ENCODE data around the gene TAF6.

The TAF6 gene

DNA sequence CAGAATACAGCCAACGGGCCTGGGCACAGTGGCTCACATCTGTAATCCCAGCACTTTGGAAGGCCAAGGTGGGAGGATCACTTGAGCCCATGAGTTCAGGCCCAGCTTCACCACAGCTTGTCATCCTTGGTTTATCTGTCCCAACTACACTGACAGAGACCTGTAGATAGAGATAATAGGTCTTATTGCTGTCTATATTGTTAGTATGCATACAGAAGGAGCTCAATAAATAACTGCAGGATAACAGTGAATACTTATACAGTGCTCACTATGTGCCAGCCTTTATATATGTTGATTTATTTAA lies 1.5 kb upstream of the TAF6 start:
- DNase-seq (ENCODE audit: low read depth): no peak

DNA sequence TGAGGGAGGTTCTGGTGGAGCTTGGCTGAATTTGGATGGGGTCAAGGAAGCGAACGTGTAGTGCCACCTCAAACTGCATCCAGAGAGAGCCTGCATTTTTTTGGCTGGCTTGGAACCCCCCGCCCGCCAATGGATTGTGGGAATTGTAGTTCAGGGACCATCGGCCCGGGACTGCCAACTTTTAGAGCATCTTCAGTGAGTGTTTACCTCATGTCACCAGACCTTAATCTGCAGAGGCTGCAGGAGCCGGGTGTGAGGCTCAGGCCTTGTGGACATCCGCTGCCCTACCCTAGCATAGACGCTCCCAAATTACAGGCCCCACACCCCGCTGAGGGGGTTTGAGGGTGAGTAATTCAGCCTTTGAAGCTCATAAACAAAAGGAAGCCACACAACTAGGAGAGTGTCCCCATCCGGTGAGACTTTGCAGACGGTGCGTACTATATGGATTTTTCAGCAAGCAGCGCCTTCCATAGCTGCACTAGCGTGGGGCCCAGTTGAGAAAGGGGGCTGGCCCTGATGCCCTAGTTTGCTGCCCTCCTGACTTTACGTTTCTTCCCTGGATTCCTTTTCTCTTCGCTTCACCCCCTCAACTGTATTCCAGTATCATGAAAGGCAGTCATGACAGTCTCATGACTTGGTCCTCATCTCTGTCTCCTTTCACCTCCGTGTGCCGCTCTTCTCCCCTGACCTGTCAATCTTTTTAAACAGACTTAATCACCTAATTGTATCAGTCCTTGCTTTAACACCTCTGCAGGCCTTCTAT lies 993 bp upstream of the TAF6 start:
- DNase-seq (ENCODE audit: low read depth): no peak

DNA sequence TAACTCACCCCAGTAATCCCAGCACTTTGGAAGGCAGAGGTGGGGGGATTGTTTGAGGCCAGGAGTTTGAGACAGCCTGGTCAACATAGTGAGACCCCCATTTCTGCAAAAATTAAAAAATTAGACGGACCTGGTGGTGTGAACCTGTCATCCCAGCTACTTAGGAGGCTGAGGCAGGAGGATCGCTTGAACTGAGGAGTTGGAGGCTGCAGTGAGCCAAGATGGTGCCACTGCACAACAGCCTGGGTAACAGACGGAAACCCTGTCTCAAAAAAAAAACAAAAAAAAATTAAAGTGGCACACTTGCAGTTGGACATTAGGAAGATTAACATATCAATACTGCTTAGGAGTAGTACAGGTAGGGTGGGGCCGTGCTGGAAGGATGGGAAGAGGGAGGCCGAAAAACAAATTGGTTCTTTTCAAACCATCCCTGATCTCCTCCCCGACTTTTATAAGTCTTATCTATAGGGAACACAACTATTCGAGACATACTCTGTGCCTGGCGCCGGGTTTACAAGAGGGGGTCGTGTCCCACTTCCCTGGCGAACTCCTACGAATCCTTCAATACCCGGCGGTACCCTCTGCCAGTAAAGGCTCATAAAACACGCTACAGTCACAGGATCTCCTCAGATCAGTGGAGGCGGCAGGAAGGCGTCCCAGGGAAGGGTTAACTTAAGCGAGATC lies 628 bp downstream of the TAF6 start:
- no peak for DNase-seq (ENCODE audit: low read depth)

DNA sequence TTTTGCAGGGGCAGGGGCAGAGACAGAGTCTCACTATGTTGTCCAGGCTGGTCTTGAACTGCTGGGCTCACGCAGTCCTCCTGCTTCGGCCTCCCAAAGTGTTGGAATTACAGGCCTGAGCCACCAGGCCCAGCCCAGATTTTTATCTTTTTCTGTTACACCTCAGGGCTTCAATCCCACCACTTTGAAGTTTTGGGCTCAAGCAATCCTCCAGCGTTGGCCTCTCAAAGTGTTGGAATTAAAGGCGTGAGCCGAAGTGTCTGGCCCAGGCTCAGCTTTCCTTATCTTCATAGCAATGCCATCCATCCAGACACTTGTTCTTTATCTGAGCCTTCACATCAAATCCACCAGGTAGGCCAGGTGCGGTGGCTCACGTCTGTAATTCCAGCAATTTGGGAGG lies 4.1 kb downstream of the TAF6 start:
- no peak for DNase-seq (ENCODE audit: low read depth)

DNA sequence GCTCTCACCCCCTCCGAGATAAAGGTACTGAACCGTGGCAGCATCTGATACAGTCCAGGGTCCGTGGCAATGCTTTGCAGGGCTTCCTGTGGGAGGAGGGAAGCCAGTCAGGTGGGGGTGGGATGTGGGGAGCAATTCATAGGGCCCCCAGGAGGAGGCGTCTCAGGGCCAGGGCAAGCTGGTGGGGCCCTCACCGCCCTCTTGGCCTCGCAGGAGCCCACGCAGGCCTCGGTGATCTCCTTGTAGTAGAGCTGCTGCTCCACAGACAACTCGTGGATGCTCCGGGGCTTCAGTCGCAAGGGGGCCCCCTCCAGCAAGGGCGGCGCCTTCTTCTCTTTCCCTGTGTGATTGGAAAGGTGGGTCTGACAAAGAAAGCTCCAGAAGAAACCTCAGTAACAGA lies 7.2 kb downstream of the TAF6 start:
- no peak for DNase-seq (ENCODE audit: low read depth)

DNA sequence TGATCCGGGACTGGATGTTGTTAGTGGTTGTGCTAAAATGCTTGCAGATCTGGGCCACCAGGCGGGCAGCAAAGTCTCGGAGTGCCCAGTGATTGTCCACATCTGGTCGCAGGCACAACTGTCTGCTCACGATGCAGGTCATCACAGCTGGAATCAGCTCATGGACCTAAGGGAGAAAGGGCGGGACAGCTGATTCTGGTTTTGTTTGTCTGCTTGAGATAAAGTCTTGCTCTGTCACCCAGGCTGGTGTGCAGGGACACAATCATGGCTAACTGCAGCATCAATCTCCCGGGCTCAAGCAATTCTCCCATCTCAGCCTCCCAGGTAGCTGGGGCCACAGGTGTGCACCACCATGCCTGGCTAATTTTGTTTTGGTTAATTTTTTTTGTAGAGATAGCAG lies 8.0 kb downstream of the TAF6 start:
- no peak for DNase-seq (ENCODE audit: low read depth)

DNA sequence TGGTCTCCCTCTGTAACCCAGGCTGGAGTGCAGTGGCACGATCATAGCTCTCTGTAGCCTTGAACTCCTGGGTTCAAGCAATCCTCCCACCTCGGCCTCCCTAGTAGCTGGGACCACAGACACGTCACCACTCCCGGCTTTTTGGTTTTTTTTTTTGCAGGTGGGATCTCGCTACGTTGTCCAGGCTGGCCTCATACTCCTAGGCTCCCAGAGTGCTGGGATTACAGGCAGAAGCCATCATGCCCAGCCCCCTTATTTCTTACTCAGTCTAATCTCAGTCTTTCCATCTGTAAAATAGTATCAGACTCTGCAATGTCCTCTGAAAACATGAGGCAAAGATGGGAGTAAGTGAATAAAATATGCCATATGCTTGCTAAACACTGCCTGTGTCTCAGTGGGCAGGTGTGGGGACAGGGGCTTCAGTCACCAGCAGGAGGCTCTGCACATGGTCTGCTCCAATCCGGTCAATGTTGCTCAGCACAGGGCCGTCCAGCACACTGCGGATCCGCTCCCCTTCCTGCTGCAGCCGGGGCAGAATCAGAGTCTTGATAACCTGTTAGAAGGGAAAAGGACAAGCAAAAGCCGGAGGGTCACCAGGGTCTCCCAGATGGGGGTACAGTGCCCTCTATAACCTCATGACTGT lies 9.5 kb downstream of the TAF6 start:
- no peak for DNase-seq (ENCODE audit: low read depth)

DNA sequence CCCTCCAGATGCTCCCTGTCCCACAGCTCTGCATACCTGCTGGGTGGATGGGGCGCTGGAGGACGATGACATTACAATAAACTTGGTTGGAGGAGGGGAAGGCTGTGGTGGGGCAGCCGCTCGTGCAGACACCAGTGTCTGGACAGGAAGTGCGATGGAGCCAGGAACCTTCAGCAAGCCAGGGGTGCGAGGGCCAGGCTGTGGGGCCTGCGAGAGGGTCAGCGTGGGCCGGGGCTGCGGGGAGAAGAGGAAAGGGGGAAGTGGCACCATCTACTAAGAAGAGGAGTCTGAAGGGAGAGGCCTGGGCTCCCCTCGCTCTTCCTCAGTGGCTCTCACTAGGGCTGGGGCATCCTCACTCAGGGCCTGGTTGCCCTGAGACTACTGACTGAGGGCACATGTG lies 11.3 kb downstream of the TAF6 start:
- no peak for DNase-seq (ENCODE audit: low read depth)

DNA sequence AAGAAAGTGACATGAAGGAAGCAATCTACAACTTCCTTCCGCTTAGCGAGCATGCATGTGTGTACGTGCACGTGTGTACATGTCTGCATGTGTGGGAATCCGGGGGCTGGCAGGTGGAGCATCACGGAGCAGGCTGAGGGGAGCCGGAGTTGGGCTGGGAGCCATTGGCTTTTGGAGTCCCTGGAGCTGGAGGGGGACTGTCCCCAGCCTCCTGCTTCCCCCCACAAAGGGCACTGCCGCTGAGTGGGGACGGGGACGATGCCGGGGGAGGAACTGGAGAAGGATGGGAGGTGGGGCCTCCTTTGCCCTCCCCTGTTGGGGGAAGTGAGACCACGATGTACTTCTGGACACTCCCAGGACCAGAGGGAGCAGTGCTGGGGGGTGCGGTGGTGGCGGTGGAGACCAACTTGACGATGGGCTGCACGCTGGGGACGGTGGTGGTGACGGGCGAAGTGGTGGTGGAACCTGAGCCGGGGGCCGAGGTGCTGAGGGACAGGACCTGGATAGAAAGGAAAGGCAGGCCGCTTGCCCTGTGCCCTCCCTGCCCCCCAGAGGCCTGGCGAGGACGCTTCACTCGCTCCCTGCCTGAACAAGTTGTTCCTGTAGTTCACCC lies 11.9 kb downstream of the TAF6 start:
- DNase-seq (ENCODE audit: low read depth): no peak

DNA sequence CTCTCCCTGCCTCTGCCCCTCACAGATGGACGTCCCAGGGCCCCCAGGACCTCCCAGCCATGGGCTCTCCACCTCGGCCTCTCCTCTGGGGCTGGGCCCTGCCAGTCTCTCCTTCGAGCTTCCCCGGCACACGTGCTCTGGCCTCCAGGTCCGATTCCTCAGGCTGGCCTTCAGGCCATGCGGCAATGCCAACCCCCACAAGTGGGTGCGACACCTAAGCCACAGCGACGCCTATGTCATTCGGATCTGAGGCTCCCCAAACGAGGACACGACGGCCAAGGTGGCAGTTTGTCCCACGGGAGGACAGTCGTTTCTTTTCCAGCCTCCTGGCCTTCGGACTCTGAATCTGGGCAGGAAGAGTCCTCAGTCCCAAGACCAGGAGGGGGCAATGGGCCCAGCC lies 12.5 kb downstream of the TAF6 start:
- no peak for DNase-seq (ENCODE audit: low read depth)

DNA sequence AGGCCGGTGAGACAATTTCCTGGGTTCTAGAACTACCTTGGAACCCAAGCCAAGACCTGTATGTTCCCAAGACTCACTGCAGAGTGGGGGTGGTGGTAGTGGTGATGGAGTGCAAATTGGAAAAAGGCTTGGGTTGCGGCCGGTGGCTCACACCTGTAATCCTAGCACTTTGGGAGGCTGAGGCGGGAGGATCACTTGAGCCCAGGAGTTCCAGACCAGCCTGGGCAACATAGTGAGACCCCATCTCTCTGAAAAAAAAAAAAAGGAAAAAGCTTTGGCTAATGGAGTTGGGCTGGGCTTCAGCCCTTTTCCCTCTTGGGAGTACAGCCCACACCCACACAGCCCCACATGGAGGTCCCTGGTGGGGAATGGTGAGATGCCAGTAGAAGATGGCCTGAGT lies 13.6 kb downstream of the TAF6 start:
- no peak for DNase-seq (ENCODE audit: low read depth)

DNA sequence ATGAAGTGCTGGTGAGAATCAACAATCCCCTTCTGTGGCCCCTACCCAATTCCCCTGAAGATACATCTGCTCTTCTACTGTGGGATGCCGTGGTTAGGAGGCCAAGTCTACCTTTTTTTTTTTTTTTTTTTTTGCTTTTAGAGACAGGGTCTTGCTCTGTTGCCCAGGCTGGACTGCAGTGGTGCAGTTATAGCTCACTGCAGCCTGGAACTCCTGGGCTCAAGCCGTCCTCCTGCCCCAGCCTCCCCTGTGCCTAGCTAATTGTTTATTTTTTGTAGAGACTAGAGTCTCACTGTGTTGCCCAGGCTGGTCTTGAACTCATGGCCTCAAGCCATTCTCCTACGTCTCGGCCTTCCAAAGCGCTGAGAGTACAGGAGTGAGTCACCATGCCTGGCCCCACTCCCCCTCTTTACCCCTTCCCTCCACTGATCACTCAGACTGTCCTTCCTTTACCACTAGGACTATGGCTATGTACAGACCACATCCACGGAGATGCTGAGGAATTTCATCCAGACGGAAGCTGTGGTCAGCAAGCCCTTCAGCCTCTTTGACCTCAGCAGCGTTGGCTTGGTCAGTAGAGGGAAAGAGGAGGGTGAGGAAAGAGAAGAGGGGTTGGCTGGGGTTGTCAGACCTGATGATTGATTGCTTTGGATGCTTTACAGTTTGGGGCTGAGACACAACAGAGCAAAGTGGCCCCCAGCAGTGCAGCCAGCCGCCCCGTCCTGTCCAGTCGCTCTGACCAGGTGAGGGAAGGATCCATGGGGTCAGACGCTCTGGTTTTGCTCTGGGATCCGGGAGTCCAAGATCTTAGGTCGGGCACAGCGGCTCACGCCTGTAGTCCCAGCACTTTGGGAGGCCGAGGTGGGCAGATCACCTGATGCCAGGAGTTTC lies 16.0 kb downstream of the TAF6 start:
- DNase-seq (ENCODE audit: low read depth): peak; percentile 92

DNA sequence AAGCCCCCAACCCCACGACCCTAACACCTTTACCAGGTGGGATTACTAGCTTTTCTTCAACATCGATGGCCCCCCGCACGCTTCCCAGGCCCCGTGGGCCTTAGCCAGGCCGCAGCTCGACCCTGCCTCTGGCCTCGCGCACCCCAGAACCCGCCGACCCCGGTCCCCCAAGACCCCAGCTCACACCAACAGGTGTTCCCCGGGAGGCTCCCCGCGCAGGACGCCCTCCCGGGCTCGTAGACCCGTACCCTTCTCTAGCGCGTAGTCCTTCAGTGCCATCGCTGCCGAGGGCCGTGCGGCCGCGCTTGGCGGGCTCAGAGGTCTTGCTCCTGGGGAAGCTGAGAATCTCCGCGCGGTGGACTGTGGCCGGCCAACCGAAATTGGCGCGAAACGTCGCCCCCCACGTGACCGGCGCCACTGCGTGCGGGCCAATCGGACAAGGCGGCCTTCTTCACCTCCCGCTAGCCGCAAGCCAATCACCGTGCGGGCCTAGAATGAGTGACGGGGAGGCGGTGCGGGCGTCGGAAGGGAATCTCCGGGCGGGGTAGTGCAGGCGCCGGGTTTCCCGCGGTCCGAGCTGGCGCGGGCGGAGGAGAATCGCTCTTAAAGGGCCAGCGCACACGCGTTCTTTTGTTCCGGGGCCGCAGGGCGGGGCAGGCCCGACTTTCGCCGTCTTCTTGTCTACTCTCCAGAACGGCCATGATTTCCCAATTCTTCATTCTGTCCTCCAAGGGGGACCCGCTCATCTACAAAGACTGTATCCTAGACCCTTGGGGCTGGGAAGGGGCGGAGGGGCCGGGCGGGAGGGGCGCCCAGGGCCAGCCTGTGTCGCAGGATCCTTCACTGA lies 17.9 kb downstream of the TAF6 start, which contains the start of the genes AP4M1 and MCM7:
AP4M1 (plus strand) TSS at position 628 of the 847 bp plus-strand sequence; CDS start at position 700, 72 bp downstream.
MCM7 (minus strand) TSS at position 382 of the 847 bp plus-strand sequence; CDS start at position 279, 103 bp downstream.
- peak; percentile 92 for DNase-seq (ENCODE audit: low read depth)

DNA sequence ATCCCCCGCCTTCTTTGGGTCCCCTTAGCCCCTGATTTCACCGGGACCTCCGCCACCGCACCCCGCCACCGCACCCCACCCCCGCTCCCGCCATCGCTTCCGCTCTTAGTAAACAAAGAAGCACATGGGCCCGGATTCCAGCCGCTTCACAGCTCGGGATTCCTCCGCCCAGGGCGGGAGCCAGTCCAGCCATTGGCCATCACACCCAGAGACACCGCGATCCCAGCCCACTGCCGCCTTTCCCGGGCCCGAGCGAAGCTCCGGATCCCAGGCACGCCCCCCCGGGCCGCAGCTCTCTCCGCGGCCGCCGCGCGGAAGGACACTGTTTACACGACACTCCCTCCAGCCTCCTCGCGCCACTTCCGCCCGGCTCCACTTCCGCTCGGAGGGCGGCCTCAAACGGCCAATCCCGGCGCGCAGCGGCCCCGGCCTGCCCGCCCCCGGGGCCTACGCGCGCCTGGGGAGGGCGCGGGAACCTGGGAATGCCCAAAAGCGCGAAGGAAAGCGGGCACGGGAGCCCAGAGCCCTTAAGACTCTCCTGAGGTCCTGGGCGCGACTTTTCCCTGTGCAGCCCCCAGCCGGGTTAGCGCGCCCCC lies 18.6 kb downstream of the TAF6 start:
- peak; percentile 87 for DNase-seq (ENCODE audit: low read depth)

DNA sequence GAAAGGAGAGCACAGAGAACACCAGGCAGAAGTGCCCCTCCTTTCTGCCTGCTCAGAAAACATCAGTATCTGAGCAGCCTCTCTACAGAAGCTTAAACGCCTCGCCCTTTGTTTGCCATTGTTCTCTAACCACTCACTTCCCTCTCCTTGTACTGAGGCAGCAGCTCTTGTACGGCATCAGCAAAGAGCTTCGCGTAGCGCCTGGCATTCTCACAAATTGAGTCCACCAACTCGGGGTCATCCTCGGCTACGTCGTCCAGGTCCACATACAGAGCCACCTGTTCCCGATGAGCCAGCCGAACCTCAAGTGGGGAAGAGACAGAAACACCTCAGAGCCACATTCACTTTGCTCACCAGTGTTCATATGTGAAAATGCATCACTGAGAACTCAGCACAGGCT lies 19.7 kb downstream of the TAF6 start:
- DNase-seq (ENCODE audit: low read depth): no peak

DNA sequence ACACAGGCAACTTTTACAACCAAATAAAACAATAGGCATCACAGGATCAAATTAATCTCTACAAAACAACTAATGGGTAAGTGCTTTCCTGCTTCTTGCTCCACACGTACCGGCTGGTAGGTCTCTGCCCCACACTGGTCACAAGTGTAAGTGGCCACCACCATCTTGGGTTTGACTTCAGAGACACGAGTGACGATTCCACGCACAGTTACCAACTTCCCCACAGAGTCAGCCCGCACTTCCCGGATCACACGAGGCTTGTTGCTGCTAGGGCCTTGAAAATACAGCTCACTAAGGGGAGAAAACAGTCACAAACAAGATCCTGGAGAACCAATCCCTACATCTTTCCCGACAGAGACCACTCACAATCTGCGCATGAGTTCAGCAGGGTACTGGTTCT lies 20.2 kb downstream of the TAF6 start:
- no peak for DNase-seq (ENCODE audit: low read depth)

DNA sequence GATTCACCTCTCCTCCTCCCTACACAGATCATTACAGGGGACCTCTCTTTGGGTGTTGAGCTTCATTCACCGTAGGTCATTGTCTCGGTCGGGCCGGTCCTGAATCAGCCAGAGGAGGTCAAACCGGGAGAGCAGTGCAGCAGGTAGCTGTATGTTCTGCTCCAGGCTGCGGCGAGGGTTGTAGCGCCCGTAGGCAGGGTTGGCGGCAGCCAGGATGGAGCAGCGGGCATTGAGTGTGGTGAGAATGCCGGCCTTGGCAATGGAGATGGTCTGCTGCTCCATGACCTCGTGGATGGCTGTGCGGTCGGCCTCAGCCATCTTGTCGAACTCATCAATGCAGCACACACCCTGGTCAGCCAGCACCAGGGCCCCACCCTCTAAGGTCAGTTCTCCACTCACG lies 23.5 kb downstream of the TAF6 start:
- no peak for DNase-seq (ENCODE audit: low read depth)

DNA sequence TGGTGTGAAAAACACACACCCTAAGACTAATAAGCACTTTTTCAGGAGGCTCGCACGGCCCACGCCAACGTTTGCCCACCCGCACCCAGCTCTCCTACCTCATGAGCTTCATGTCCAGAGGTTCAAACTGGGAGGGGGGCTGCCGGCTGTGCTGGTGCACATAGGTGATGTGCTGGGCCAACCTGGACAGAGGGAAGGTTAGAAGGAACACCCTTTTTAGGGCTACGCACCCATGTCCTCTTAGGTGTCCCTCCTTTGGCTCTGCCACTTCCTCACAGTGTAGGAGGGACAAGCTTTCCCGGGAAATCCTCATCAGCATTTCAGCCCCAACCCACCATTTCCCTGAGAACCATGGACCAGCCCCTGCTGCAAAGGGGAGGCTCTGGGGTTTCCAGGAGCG lies 23.9 kb downstream of the TAF6 start:
- no peak for DNase-seq (ENCODE audit: low read depth)

DNA sequence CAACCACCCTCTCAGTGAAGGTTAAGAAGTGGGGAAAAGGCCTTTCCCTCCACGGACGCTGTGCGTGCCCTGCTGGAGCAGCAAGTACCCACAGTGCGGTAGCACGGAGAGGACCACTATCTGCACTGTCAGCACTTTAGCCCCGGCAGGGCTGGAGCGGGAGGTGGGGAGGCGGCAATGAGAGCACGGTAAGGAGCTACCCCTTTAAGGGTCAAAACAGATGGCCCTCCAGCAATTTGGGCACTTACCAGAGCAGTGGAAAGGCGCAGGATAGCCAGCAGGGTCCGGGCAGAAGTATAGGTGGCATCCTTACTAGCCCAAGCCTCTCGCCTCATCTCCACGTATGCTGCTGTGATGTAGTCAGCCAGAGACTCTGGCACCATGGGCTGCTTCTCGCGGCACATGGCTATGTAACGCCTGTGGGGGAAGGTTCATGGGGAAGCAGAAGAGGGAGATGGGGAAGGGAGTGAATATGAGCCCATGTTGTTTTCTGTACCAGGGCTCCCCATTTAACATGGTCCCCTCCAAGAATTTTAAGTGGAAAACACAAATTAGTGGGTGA lies 25.2 kb downstream of the TAF6 start:
- DNase-seq (ENCODE audit: low read depth): no peak

DNA sequence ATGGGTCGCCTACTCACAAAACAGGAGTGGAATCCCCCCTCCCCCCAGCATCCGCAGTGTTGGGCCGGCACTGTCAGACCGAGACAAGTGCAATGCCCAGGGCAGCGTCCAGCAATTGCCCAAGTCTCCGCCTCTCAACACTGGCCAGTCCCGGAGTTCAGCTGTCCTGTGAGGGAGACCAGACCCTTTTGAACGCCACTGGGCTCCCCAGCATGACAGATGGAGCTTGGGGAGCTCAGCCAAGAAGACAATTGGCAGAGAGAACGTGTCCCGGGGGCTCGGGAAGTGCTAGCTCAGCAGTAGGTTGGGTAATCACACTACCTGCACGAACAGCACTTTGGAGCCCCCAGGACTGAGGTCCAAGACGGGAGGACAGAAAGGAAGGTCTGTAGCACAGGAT lies 25.7 kb downstream of the TAF6 start:
- DNase-seq (ENCODE audit: low read depth): no peak
